HEK293T (cell line): ENCODE data around the gene RPP14.
"Not testable (repeated sequence)": the region's sequence is repeated elsewhere in the genome, so short reads cannot be mapped to it uniquely, and the experiment has no call there.

Source experiments
- BHLHE40 ChIP-seq: fragments of 450-650 bp; IDR thresholded peaks from 2 replicates; pipeline ENCODE4 v1.6.1; 2016; ENCODE audit warnings: mild to moderate bottlenecking, moderate library complexity, borderline replicate concordance
- CTBP1 ChIP-seq: fragments of 450-650 bp; IDR thresholded peaks from 2 replicates; pipeline ENCODE4 v1.6.1; 2016; ENCODE audit warnings: borderline replicate concordance
- ELF4 ChIP-seq: fragments of 450-650 bp; IDR thresholded peaks from 2 replicates; pipeline ENCODE4 v1.6.1; 2017; ENCODE audit warnings: antibody characterized with exemption
- FOXK2 ChIP-seq: fragments of 450-650 bp; IDR thresholded peaks from 2 replicates; pipeline ENCODE4 v1.6.1; 2016; ENCODE audit warnings: mild to moderate bottlenecking
- FOXM1 ChIP-seq: fragments of 450-650 bp; IDR thresholded peaks from 2 replicates; pipeline ENCODE4 v1.6.1; 2017; ENCODE audit warnings: mild to moderate bottlenecking, borderline replicate concordance
- L3MBTL2 ChIP-seq: fragments of 450-650 bp; conservative IDR thresholded peaks from 2 replicates; pipeline ENCODE4 v1.6.1; 2016; ENCODE audit warnings: mild to moderate bottlenecking
- LEF1 ChIP-seq: fragments of 450-650 bp; IDR thresholded peaks from 2 replicates; pipeline ENCODE4 v1.6.1; 2017; ENCODE audit warnings: mild to moderate bottlenecking, borderline replicate concordance
- NFRKB ChIP-seq: fragments of 450-650 bp; IDR thresholded peaks from 2 replicates; pipeline ENCODE4 v1.6.1; 2016; ENCODE audit warnings: mild to moderate bottlenecking, moderate library complexity
- ZNF384 ChIP-seq: fragments of 450-650 bp; IDR thresholded peaks from 2 replicates; pipeline ENCODE4 v1.6.1; 2016

GRCh38 chr3:58290446-58290845 lies 15.6 kb upstream of the RPP14 start:
- not testable (repeated sequence) for TF ChIP-seq LEF1, FOXM1, NFRKB, ELF4, FOXK2, CTBP1, BHLHE40, ZNF384, L3MBTL2
